GM23338 (cell line): ENCODE data around the gene MAST3. TPM values are rescaled to one million over a fixed set of nuclear protein-coding genes. Genes with fewer than 3 reads are reported as not detected.

Source experiments
- ATAC-seq: fragments of 200-7000 bp; cut with Tn5 transposase; 3 replicates; pipeline ENCODE4 v1.9.1; 2020
- DNase-seq: peaks from one replicate; pipeline ENCODE4 v3.0.0-alpha.2; 2015; ENCODE audit warnings: low spot score
- H2AFZ ChIP-seq: fragments of 200-600 bp; sonication (generic); 2 replicates; pipeline ENCODE4 v1.8.0; 2016; ENCODE audit warnings: antibody characterized with exemption, mild to moderate bottlenecking, moderate library complexity
- H3F3A ChIP-seq: fragments of 200-600 bp; sonication (generic); replicated peaks from 2 replicates; pipeline ENCODE4 v1.8.0; 2017; ENCODE audit warnings: antibody characterized with exemption, mixed run types, low read depth
- H3K27ac ChIP-seq: fragments of 200-600 bp; sonication (generic); 2 replicates; pipeline ENCODE4 v1.6.1; 2016; ENCODE audit warnings: low read depth
- H3K27me3 ChIP-seq: fragments of 200-600 bp; sonication (generic); 2 replicates; pipeline ENCODE4 v1.8.0; 2016; ENCODE audit warnings: mild to moderate bottlenecking, mixed run types, moderate library complexity; ENCODE audit not compliant: insufficient read depth
- H3K36me3 ChIP-seq: fragments of 200-600 bp; sonication (generic); 2 replicates; pipeline ENCODE4 v1.8.0; 2016; ENCODE audit warnings: mild to moderate bottlenecking; ENCODE audit not compliant: insufficient read depth
- H3K4me1 ChIP-seq: fragments of 200-600 bp; sonication (generic); 2 replicates; pipeline ENCODE4 v1.8.0; 2016; ENCODE audit warnings: mild to moderate bottlenecking, moderate library complexity; ENCODE audit not compliant: insufficient read depth
- H3K4me2 ChIP-seq: fragments of 200-600 bp; sonication (generic); 2 replicates; pipeline ENCODE4 v1.7.1; 2017; ENCODE audit warnings: mixed run types
- H3K4me3 ChIP-seq: fragments of 200-600 bp; sonication (generic); 2 replicates; pipeline ENCODE4 v1.6.1; 2016; ENCODE audit warnings: mixed run types
- H3K79me2 ChIP-seq: fragments of 200-600 bp; sonication (generic); replicated peaks from 2 replicates; pipeline ENCODE4 v1.8.0; 2017; ENCODE audit warnings: mild to moderate bottlenecking; ENCODE audit not compliant: insufficient read depth
- H3K9me2 ChIP-seq: fragments of 200-600 bp; sonication (generic); 2 replicates; pipeline ENCODE4 v1.8.0; 2017; ENCODE audit not compliant: insufficient read depth
- H4K20me1 ChIP-seq: fragments of 200-600 bp; sonication (generic); replicated peaks from 2 replicates; pipeline ENCODE4 v1.8.0; 2017; ENCODE audit warnings: mild to moderate bottlenecking; ENCODE audit not compliant: insufficient read depth
- H3K27ac Mint-ChIP-seq: 2 replicates; pipeline ENCODE4 v1.8.0; 2020; ENCODE audit warnings: inconsistent platforms, mild to moderate bottlenecking, moderate library complexity, mixed read lengths
- H3K27me3 Mint-ChIP-seq: 3 replicates; pipeline ENCODE4 v1.8.0; 2022; ENCODE audit warnings: low read depth, mild to moderate bottlenecking, moderate library complexity, mixed read lengths, inconsistent platforms; ENCODE audit not compliant: insufficient read depth, poor library complexity
- H3K36me3 Mint-ChIP-seq: 3 replicates; pipeline ENCODE4 v1.8.0; 2021; ENCODE audit warnings: low read depth, mild to moderate bottlenecking, inconsistent platforms, moderate library complexity, mixed read lengths
- H3K4me1 Mint-ChIP-seq: 3 replicates; pipeline ENCODE4 v1.8.0; 2020; ENCODE audit warnings: mild to moderate bottlenecking, inconsistent platforms, mixed read lengths
- H3K4me3 Mint-ChIP-seq: 3 replicates; pipeline ENCODE4 v1.8.0; 2021; ENCODE audit warnings: moderate library complexity, mild to moderate bottlenecking, inconsistent platforms, mixed read lengths
- H3K9me3 Mint-ChIP-seq: 3 replicates; pipeline ENCODE4 v1.8.0; 2020; ENCODE audit warnings: moderate library complexity, mild to moderate bottlenecking, inconsistent platforms, mixed read lengths
- CREB1 ChIP-seq: fragments of 250-450 bp; sonication (Bioruptor Pico); IDR thresholded peaks from 2 replicates; pipeline ENCODE4 v1.5.0; 2020; ENCODE audit warnings: low read depth, mild to moderate bottlenecking, moderate library complexity
- CTCF ChIP-seq, 2 experiments: fragments of 200-600 bp in 1 of 2; sonication (generic) in 1 of 2; conservative IDR thresholded peaks; 2 replicates each; pipeline versions ENCODE4 v1.5.1 to v1.6.1; 2016 to 2017; ENCODE audit warnings: antibody characterized with exemption in 2 of 2, low read depth in 2 of 2, mild to moderate bottlenecking in 2 of 2, moderate library complexity in 1 of 2
- EZH2 ChIP-seq: fragments of 200-600 bp; sonication (generic); IDR thresholded peaks from one replicate; pipeline ENCODE4 v1.8.0; 2017; ENCODE audit warnings: antibody characterized with exemption, mild to moderate bottlenecking, low read depth; ENCODE audit not compliant: unreplicated experiment
- EZH2phosphoT487 ChIP-seq: fragments of 200-600 bp; sonication (generic); IDR thresholded peaks from one replicate; pipeline ENCODE4 v1.8.1; 2018; ENCODE audit warnings: antibody characterized with exemption; ENCODE audit not compliant: unreplicated experiment
- JUNB ChIP-seq: IDR thresholded peaks from one replicate; pipeline ENCODE4 v1.6.1; 2016; ENCODE audit warnings: antibody characterized with exemption; ENCODE audit not compliant: unreplicated experiment
- NANOG ChIP-seq: IDR thresholded peaks from 2 replicates; pipeline ENCODE4 v1.6.1; 2016; ENCODE audit warnings: antibody characterized with exemption, borderline replicate concordance
- POLR2AphosphoS5 ChIP-seq: IDR thresholded peaks from 2 replicates; pipeline ENCODE4 v1.6.1; 2016; ENCODE audit warnings: antibody characterized with exemption, low read depth
- REST ChIP-seq: IDR thresholded peaks from one replicate; pipeline ENCODE4 v1.6.1; 2018; ENCODE audit warnings: antibody characterized with exemption; ENCODE audit not compliant: unreplicated experiment
- STAT1 ChIP-seq: IDR thresholded peaks from one replicate; pipeline ENCODE4 v1.6.1; 2016; ENCODE audit warnings: antibody characterized with exemption; ENCODE audit not compliant: unreplicated experiment
- ZNF114 ChIP-seq: fragments of 250-450 bp; sonication (Bioruptor Pico); IDR thresholded peaks from 2 replicates; pipeline ENCODE4 v1.5.0; 2020; ENCODE audit warnings: mild to moderate bottlenecking, moderate library complexity
- ZNF331 ChIP-seq: fragments of 250-450 bp; sonication (Bioruptor Pico); IDR thresholded peaks from 2 replicates; pipeline ENCODE4 v1.5.0; 2020; ENCODE audit warnings: low read depth, mild to moderate bottlenecking, moderate library complexity
- ZNF462 ChIP-seq: fragments of 250-450 bp; sonication (Bioruptor Pico); IDR thresholded peaks from 2 replicates; pipeline ENCODE4 v1.5.0; 2020; ENCODE audit warnings: mild to moderate bottlenecking, moderate library complexity
- polyA plus RNA-seq: library from polyadenylated mRNA; unstranded; fragments of >200 nt; fragmentation: Nextera tagmentation; extraction: Ambion mirVana; gene quantifications from 2 replicates; pipeline ENCODE4 v1.2.1, GENCODE V29; 2016
- total RNA-seq: library from RNA; depleted of rRNA; stranded (reverse); fragments of >200 nt; shearing (Covaris generic); gene quantifications from 2 replicates; pipeline ENCODE4 v1.2.3, GENCODE V29; 2014
- TF ChIP-seq, protein P1 (sequence below): IDR thresholded peaks from 2 replicates; pipeline ENCODE4 v1.6.1; 2016; ENCODE audit warnings: antibody characterized with exemption

The MAST3 gene
- total and polyA plus RNA-seq, 2 experiments from 2014 or later, result 5.6 to 8.8 TPM

GRCh38 chr19:18191640-18192062, 94.1 kb downstream of the MAST3 start:
- Histone ChIP-seq H3K4me1 (peaks cover 11% of the 10 kb centered on the region; the same call in 1 of the 2 replicates), H3K36me3 (no peaks in the 10 kb centered on the region), H3F3A (peaks cover 22% of the 10 kb centered on the region; the same call in 1 of the 2 replicates), H3K9me2 (no peaks in the 10 kb centered on the region), H3K4me3 (no peak overlapping the region), H2AFZ (no peak overlapping the region), H3K79me2 (peaks cover 6% of the 10 kb centered on the region), H3K27ac (peak overlapping the region; percentile 68), H4K20me1 (peaks cover 15% of the 10 kb centered on the region), H3K27me3 (no peaks in the 10 kb centered on the region), H3K4me2 (peak overlapping the region; percentile 64; the same call in 1 of the 2 replicates)
- H3K36me3 Mint-ChIP-seq, result peaks cover 11% of the 10 kb centered on the region; the same call in 2 of the 3 replicates
- ATAC-seq (no peak), DNase-seq (no peak)
- peaks cover 18% of the 10 kb centered on the region for H3K27me3 Mint-ChIP-seq
- peaks cover 4% of the 10 kb centered on the region; the same call in 1 of the 3 replicates for H3K9me3 Mint-ChIP-seq
- TF ChIP-seq JUNB, result no peak
- TF ChIP-seq ZNF462, result no peak
- no peak for TF ChIP-seq NANOG
- TF ChIP-seq CTCF (conservative IDR thresholded peaks at IDR 0.05; ENCODE audit: low read depth in 2 of 2), result no peak; a peak in 1 of 4 replicates
- TF ChIP-seq STAT1, result no peak
- TF ChIP-seq, protein P1, sequence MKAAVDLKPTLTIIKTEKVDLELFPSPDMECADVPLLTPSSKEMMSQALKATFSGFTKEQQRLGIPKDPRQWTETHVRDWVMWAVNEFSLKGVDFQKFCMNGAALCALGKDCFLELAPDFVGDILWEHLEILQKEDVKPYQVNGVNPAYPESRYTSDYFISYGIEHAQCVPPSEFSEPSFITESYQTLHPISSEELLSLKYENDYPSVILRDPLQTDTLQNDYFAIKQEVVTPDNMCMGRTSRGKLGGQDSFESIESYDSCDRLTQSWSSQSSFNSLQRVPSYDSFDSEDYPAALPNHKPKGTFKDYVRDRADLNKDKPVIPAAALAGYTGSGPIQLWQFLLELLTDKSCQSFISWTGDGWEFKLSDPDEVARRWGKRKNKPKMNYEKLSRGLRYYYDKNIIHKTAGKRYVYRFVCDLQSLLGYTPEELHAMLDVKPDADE, result no peak
- no peak for TF ChIP-seq ZNF331
- no peak for TF ChIP-seq REST
- TF ChIP-seq ZNF114 (CRISPR knock-in tag), result no peak
- TF ChIP-seq POLR2AphosphoS5, result no peak
- no peak for TF ChIP-seq EZH2phosphoT487
- TF ChIP-seq CREB1 (CRISPR knock-in tag), result no peak
- no peak for TF ChIP-seq EZH2
- H3K4me1 Mint-ChIP-seq, result peaks cover 18% of the 10 kb centered on the region; the same call in 2 of the 3 replicates
- peak overlapping the region; percentile 89; the same call in 2 of the 3 replicates for H3K4me3 Mint-ChIP-seq
- peak overlapping the region; percentile 76 for H3K27ac Mint-ChIP-seq
